HG03342 (cell line): ENCODE results near the gene ZNF598.
A peak's percentile ranks its signal among the peaks of the same experiment; 100 is the strongest.

ENCODE experiments used
- ATAC-seq: cut with Tn5 transposase; IDR thresholded peaks from one replicate; pipeline ENCODE4 v1.9.1; 2021; ENCODE audit warnings: mild to moderate bottlenecking, moderate library complexity; ENCODE audit not compliant: unreplicated experiment

ZNF598 gene

GRCh38 chr16:2009791-2010510 lies at the start of gene ZNF598:
ZNF598 (minus strand) TSS chr16:2009821.
- ATAC-seq = peak; percentile 85

DNA sequence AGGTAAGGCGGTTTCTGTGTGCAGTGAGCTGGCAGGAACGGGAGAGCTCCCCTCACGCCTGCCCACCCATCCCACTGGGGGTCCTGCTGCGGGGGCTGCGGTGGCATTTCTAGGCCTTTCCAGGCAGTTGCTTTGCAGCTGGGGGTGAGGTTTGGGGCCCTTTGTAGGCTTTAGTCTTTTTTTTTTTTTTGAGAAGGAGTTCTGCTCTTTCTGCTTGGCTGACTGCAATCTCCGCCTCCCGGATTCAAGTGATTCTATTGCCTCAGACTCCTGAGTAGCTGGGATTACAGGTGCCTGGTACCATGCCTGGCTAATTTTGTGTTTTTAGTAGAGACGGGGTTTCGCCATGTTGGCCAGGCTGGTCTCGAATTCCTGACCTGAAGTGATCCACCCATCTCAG lies 49.3 kb upstream of the ZNF598 start:
- no peak for ATAC-seq

- ATAC-seq = no peak
Measured at GRCh38 chr16:2058420-2058819, 48.8 kb upstream of the ZNF598 start.

- ATAC-seq = no peak
Measured at GRCh38 chr16:2057438-2057837, 47.8 kb upstream of the ZNF598 start.

GRCh38 chr16:2056681-2057407 lies 47.2 kb upstream of the ZNF598 start:
- ATAC-seq = no peak

- no peak for ATAC-seq
Measured at GRCh38 chr16:2056077-2056476, 46.5 kb upstream of the ZNF598 start.

- no peak for ATAC-seq
Measured at GRCh38 chr16:2054543-2055245, 45.1 kb upstream of the ZNF598 start.

DNA sequence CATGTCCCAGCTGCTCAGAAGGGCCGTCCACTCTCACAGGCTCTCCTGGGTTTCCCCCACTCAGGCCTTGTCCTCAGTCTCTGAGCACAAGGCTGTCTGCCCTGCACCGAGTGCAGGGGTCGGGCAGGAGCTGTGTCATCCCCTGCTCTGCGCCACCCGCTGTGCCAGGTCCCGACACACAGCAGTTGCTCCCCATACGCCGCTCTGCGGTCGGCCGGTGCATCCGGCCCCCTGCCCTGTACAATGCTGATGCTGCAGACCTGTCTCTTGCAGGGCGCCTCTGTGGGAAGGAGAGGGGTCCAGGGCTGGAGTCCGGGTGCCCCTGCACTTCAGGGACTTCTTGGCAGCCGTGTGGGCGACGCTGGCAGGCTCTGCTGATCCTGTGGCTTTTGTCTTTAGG lies 44.3 kb upstream of the ZNF598 start:
- ATAC-seq = no peak

GRCh38 chr16:2053211-2053610 lies 43.6 kb upstream of the ZNF598 start:
- no peak for ATAC-seq

- ATAC-seq = no peak
Measured at GRCh38 chr16:2048116-2048543, 38.5 kb upstream of the ZNF598 start.

GRCh38 chr16:2047330-2048115 lies 37.9 kb upstream of the ZNF598 start, which contains the start of the genes NTHL1 and TSC2:
NTHL1 (minus strand) TSS chr16:2047834; CDS start chr16:2047823, 11 bp downstream.
TSC2 (plus strand) TSS chr16:2047985; CDS start chr16:2048616, 631 bp downstream.
- peak; percentile 90 for ATAC-seq

GRCh38 chr16:2046893-2047329 lies 37.3 kb upstream of the ZNF598 start:
- ATAC-seq = no peak

DNA sequence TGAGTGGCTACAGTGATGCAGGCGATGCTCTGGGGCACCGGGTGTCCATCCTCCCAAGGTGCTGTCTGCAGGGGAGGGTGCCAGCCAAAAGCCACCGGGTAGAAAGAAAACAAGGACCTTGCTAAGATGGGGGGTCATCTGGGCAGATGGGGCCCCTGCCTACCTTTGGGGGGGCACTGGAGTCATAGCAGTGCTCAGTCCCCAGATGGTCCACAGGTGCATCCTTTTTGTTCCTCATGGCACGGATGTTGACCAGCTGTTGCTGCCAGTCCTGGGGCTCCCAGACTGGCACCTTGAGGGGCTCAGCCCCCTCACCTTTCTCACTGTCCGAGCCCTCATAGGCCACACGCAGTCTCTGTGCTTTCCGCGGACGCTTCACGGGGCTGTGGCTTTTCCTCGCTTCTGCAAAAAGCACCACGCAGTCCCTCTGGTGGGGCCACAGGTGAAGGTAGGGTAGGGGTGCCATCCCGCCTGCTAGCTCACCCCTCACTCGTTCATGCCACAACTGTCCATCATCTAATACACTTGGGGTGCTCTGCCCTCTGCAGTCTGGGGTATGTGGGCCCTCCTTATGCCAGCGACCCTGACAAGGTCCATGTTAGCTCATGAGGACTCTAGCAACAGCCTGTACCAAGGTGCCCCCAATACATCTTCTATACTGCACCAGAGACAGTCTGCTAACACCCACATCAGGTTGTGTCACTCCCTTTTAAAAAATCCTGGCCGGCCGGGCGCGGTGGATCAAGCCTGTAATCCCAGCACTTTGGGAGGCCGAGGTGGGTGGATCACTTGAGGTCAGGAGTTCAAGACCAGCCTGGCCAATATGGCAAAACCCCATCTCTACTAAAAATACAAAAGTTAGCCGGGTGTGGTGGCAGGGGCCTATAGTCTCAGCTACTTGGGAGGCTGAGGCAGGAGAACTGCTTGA lies 36.6 kb upstream of the ZNF598 start:
- no peak for ATAC-seq

GRCh38 chr16:2044541-2044940 lies 34.9 kb upstream of the ZNF598 start:
- ATAC-seq = no peak

GRCh38 chr16:2043667-2044451 lies 34.2 kb upstream of the ZNF598 start:
- no peak for ATAC-seq

- no peak for ATAC-seq
Measured at GRCh38 chr16:2042986-2043666, 33.5 kb upstream of the ZNF598 start.

DNA sequence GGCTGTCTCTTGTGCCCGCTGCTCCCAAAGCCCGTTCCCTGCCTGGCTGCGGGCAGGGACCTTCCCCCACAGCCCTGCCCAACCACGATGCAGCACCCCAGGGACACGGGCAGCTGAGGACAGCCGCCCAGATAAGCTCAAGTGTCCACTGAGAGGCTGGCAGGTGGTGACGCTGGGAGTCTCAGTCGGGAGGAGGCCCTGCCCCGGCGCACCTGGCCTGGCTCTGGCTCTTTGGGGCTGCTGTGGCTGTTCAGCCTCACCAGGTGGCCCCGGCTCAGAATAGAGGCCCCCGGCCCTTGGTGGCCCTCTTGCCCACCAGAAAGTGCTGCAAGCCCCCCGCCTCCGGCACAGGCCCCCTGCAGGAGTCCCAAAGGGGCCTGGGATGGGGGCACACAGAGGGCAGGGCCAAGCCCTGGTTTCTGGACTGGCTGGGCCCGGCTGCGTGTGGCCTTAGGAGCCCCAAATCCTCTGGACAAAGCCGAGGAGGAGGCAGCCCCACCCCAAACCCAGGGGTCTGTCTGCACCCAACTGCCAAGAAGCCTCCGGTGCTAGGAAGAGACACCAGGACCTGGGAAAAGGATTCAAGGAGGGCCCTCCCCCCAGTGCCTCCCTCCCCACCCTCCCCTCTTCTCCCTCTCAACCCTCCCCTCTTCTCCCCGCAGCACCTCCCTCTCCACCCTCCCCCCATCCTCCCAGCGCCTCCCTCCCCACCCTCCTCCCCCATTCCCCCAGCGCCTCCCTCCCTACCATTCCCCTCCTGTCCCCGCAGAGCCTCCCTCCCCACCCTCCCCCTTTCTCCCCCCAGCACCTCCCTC lies 32.8 kb upstream of the ZNF598 start:
- ATAC-seq = no peak
